ENCODE results near the gene HYDIN.
"Not testable (repeated sequence)": the region's sequence is repeated elsewhere in the genome, so short reads cannot be mapped to it uniquely, and the experiment has no call there.

HYDIN gene

DNA sequence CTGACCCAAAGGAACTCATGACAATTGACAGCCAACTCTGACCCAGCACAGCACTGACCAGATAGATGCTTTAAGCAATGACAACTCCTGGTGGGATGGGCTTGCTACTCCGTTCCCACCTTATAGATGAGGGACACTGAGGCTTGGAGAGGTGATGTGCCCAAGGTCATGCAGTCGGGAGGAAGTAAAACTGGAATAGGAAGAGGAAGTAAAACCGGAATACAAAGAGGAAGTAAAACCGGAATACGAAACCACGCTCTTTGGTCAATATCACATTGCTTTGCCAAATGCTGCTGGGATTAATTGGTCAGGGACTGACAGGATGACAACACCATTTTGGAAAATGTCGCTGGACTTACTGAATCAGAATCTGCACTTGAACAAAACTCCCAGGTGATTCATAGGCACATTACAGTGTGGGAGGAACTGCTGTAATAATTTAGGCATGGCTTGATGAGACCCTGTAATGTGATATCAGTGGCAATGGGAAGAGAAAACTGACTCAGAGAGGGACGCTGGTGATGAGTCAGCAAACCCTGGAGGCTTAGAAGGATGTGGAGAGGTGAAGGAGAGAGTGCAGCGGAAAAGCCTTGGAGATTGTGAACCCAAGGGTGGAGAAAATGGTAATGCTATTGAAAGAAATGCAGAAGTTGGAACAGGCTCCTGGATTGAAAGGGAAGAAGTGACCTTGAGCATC is 243.4 kb downstream of the HYDIN start:
- DNase-seq: not testable (repeated sequence)

GRCh38 chr16:70984675-70985074 is 245.8 kb downstream of the HYDIN start:
- DNase-seq: peak; percentile 87

GRCh38 chr16:70968332-70968731 is 262.2 kb downstream of the HYDIN start:
- DNase-seq: not testable (repeated sequence)

DNA sequence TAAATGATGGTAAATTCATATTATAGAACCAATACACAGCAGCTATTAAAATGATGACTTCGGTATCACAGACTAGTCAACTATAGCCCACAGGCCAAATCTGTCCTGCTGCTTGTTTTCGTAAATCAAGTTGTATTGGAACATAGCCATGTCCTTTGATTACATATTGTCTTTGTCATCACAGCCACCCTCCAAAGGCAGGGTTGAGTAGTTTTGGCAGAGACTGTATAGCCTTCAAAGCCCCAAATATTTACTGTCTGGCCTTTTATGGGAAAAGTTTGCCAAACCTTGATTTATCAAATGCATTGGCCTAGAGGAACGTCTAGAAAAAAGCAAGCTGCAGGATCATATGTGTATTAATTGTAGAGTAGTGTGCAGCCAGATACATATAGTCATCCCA is 270.4 kb downstream of the HYDIN start:
- DNase-seq: not testable (repeated sequence)

DNA sequence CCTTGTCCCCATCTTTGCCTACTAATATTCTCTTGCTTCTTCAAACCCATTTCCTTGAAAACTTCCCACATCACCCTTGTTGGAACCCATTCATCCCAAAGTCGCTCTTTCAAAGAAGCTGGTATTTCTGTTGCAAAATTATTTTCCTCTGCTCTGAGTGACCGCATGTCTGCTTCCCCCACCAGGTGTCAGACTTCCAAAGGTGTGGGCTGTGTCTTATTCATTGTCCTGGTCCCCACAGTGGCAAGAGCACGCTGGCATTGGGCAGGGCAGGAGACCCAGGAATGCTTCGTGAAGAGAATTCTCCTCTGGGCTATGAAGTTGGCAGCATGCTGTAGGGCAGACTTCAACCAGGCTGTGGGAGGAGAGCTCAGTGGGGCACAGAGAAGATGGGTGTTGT is 275.6 kb downstream of the HYDIN start:
- DNase-seq: not testable (repeated sequence)

DNA sequence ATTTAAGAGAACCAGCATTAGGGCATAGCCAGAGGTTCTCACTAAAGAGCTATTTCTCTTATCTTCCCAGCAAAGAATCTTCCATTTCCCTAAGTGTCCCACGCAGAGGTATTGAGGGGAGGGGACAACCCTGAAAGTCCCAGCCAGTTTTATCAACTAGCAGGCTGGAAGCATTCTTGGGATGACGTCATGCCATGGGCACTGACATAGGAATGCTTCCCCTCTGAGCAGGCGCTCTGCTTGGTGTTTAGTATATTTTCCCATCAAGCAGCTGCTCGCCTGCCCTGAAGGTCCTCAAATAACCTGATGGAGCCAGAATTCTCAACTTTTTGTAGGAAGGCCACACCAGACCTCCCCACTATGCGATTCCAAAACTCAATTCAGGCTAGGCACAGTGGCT is 276.7 kb downstream of the HYDIN start:
- DNase-seq: not testable (repeated sequence)

- not testable (repeated sequence) for DNase-seq
Observed at GRCh38 chr16:70943551-70943950, 287.0 kb downstream of the HYDIN start.

DNA sequence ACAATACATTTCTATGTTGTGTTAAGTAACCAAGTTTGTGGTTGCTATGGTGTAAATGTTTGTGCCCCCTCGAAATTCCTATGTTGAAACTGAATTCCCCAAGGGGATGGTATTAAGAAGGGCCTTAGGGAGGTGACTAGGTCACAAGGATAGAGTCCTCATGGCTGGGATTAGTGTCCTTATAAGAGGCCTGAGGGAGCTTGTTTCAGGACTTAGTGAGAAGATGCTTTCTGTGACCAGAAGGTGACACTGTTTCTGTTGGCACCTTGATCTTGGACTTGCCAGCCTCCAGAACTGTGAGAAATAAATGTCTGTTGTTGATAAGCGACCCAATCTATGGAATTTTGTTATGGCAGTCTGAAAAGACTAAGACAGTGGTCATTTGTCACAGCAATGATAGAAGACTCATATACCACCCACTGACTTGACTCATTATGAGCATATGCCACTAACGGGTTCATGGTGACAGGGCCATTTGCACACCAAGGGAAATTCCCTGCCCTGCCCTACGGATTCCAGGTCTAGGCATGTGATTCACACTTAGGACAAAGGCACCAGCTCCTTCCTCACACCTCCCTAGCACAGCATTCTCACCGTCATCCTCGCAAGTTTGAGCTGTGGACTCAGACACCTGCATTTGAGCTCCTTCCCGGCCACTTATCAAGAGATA is 290.7 kb downstream of the HYDIN start:
- not testable (repeated sequence) for DNase-seq

GRCh38 chr16:70936781-70937525 is 293.6 kb downstream of the HYDIN start:
- DNase-seq: not testable (repeated sequence)

DNA sequence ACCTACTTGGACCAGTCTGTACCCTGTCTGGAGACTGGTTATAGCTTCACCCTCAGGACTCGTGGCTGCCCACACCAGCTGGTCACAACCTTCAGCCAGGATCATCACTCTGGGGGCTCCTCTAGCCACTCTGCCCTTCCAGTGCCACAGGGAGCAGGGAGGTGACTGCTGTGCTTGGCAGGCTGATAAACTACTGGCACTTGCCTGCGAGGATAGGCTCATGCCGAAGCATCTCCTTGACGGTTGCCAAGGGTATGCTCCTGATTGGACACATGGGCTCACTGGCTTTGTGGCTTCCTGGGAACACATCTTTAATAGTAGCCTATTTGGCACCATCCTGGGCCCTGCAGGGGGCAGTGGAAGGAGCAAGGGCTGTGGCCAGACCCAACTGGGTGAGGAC is 295.2 kb downstream of the HYDIN start:
- not testable (repeated sequence) for DNase-seq

DNA sequence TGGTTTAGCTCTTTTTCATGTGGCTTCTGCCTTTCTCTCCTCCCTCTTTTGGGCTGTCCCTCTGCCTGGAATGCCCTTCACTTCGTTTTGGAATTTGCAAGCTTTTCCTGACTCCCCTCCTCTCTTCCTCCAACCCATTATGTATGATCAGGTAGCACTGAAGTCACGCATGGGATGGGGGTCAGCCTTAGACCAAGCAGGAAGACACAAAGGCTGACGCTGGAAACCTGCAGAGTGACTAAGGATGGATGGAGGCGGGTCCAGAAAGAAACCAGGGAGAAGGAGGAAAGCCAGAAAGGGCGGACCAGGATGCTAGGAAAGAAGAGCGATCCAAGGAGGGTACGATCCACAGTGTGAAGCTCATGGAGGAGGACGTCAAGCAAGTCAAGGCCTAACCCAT is 296.8 kb downstream of the HYDIN start:
- not testable (repeated sequence) for DNase-seq

GRCh38 chr16:70930757-70931156 is 299.8 kb downstream of the HYDIN start:
- not testable (repeated sequence) for DNase-seq

GRCh38 chr16:70922164-70922563 is 308.4 kb downstream of the HYDIN start:
- peak; percentile 1 for DNase-seq

DNA sequence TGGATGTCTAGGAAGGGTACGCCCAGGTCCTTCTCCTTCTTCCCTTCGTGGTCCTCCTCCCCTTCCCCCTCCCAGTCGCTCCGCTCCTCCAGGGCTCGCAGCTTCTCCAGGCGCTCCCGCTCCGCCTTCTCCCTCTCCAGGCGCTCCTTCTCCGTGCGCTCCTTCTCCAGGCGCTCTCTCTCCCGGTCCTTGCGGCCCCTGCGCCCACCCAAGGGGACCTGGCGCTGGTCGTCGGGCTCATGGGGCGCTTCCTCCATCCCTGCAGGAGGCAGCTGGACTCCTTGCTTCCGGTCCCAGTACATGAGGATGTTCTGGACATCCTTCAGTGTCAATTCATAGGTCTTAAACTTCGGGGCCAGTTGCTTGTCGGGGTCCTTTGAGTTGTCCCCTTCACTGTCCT is 309.9 kb downstream of the HYDIN start:
- not testable (repeated sequence) for DNase-seq

DNA sequence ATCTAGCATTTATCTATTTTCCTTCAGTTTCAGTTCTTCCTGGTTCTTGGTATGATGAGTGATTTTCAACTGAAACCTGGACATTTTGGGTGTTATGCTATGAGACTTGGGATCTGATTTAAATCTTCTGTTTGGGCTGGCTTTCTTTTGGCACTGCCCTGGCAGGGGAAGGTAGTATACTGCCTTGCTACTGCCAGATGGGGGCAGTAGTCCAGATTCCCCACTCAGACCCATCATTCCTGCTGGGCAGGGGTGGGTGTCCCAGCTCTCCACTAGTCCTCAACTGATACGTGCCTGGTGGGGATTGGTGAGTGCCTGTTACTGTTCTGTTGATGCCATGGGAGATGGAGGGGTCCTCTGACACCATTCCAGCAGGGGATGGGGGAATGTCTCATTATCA is 342.3 kb downstream of the HYDIN start:
- DNase-seq: not testable (repeated sequence)

- not testable (repeated sequence) for DNase-seq
Observed at GRCh38 chr16:70884652-70885051, 345.9 kb downstream of the HYDIN start.

GRCh38 chr16:70882311-70882710 is 348.2 kb downstream of the HYDIN start:
- not testable (repeated sequence) for DNase-seq

GRCh38 chr16:70877895-70878294 is 352.6 kb downstream of the HYDIN start:
- DNase-seq: not testable (repeated sequence)

DNA sequence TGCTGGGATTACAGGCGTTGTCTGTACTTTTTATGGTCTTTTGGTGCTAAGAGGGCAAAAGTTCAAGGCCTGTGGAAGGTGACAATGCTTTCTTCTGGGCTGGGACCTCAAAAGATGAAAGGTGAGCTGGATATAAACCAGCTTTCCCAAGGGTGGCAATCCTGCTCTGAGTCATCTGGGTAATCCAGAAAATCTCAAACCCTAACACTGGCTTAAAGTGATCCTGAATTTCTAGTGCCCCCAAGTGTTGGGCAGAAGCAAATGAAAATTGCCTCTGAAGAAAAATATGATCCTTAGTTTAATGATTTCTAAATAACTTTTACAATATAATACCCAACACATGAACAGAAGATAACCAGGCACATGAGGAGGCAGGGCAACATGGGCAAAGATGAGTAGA is 354.1 kb downstream of the HYDIN start:
- DNase-seq: not testable (repeated sequence)

DNA sequence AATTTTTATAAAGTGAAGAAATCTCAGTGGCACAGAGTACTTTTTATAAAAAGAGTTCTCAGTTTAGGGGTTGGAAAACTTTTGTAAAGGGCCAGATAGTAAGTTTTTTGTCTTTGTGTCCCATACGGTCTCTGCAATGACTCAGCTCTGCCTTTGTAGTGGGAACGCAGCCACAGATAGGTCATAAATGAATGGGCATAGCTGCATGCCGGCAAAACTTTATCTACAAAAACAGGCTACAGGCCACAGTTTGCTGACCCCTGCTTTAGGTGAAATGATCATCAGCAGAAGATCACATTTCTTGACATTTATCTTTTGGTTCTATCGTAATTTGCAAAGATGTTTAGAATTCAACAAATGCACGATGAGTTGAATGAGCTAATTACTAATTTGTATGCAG is 365.8 kb downstream of the HYDIN start:
- not testable (repeated sequence) for DNase-seq

- not testable (repeated sequence) for DNase-seq
Observed at GRCh38 chr16:70861996-70862395, 368.5 kb downstream of the HYDIN start.

GRCh38 chr16:70851299-70851698 is 379.2 kb downstream of the HYDIN start:
- not testable (repeated sequence) for DNase-seq

DNA sequence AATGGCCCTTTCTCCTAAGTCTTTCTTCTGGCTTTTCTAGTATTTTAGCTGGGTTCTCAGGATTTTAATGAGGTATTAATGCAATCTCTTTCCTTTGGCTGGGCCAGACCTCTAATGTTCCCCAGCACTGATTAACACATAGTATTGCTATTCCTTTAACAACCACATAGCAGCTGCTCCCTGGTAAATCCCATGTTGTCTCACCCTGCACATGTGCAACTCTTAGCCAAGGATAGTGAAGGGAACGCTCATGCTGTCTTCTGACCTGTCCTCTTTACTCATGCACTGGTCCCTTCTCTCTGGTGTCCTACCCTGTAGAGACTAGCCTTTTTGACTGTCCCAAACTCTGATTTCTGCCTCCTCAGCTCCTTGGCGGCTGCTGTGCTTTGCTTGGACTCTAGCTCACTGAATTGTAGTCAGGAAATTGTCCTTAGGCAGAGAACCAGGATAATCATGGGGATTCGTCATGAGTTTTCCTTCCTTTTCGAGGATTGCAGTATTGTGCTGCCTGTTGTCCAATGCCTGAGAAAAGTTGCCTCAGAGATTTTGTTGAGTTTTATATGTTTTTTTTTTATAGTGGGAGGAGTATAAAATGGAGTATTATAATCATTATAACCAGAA is 406.9 kb downstream of the HYDIN start:
- not testable (repeated sequence) for DNase-seq

Measured in DMS153 (cell line).